K562 (cell line): Measurements from ENCODE around the gene ITGA1. TPM values are rescaled to one million over a fixed set of nuclear protein-coding genes. Genes with fewer than 3 reads are reported as not detected.

Experiments used
- CTCF ChIP-seq, 3 experiments: IDR thresholded peaks in 2 of 3; conservative IDR thresholded peaks in 1 of 3; 2 replicates each; pipeline ENCODE4 v1.5.1; 2011 to 2012; ENCODE audit warnings: low read length in 3 of 3, mild to moderate bottlenecking in 3 of 3, control low read depth in 2 of 3, improper control_type of control experiment in 1 of 3, inconsistent platforms in 1 of 3, low read depth in 1 of 3, mixed read lengths in 1 of 3, moderate library complexity in 1 of 3; ENCODE audit not compliant: insufficient read depth in 2 of 3
- MGA ChIP-seq: fragments of 450-650 bp; IDR thresholded peaks from 2 replicates; pipeline ENCODE4 v1.6.1; 2016; ENCODE audit warnings: mild to moderate bottlenecking, moderate library complexity
- REST ChIP-seq, 2 experiments: fragments of 450-650 bp; formaldehyde crosslinking in 1 of 2; IDR thresholded peaks; 2 replicates each; pipeline versions ENCODE4 v1.4.0 to v1.6.1; 2014 to 2020; ENCODE audit warnings: mild to moderate bottlenecking in 2 of 2, borderline replicate concordance in 1 of 2, low read depth in 1 of 2
- ZNF586 ChIP-seq: fragments of 450-650 bp; formaldehyde crosslinking; conservative IDR thresholded peaks from 2 replicates; pipeline ENCODE4 v1.4.0; 2020; ENCODE audit warnings: mild to moderate bottlenecking, moderate library complexity
- polyA plus RNA-seq, 8 experiments: library from polyadenylated mRNA; depleted of rRNA in 4 of 8; stranded (reverse) in 5 of 8; unstranded in 3 of 8; fragments of >200 nt; fragmentation: Nextera tagmentation in 2 of 8; fragmentation: Illumina TruSeq in 1 of 8; extraction: Ambion mirVana in 2 of 8; extraction: Trizol in 1 of 8; gene quantifications; 2 replicates each; pipeline versions ENCODE4 v1.2.1 to v1.2.3, GENCODE V29; 2011 to 2014; ENCODE audit warnings: inconsistent platforms in 1 of 8, missing spikeins in 1 of 8
- total RNA-seq, 7 experiments: library from RNA; depleted of rRNA in 6 of 7; stranded (reverse); fragments of >200 nt in 6 of 7; fragmentation: Illumina TruSeq in 2 of 7; extraction: Trizol in 2 of 7; gene quantifications; 2 replicates each; pipeline versions ENCODE4 v1.2.1 to v1.2.3, GENCODE V29; 2011 to 2021; ENCODE audit warnings: low replicate concordance in 1 of 7

The ITGA1 gene
- total and polyA plus RNA-seq, 9 of the 15 experiments (the other 6 are each of a cell fraction or from before 2014, with no cell fraction given): 0.04 to 0.22 TPM; not detected in 7

- peak; percentile 65 for TF ChIP-seq REST (IDR thresholded peaks at IDR 0.05; ENCODE audit: borderline replicate concordance)
- TF ChIP-seq REST (CRISPR knock-in tag; IDR thresholded peaks at IDR 0.05; ENCODE audit: low read depth): no peak
- TF ChIP-seq MGA: no peak
- no peak for TF ChIP-seq ZNF586 (CRISPR knock-in tag)
- TF ChIP-seq CTCF (IDR thresholded peaks at IDR 0.05 in 2 of 3, conservative IDR thresholded peaks at IDR 0.05 in 1 of 3; ENCODE audit: insufficient read depth in 2 of 3, low read depth in 1 of 3, low read length in 3 of 3): peak; percentile 62 to 78 (median 63)
These were observed 160.8 kb downstream of the ITGA1 start (continued) for GRCh38 chr5:52948418-52949076.
